PC-3 (cell line): Measurements from ENCODE around the gene NMNAT2. TPM values are rescaled to one million over a fixed set of nuclear protein-coding genes. Genes with fewer than 3 reads are reported as not detected.

Experiments used
- ATAC-seq: fragments of 200-7000 bp; cut with Tn5 transposase; 2 replicates; pipeline ENCODE4 v1.9.1; 2020; ENCODE audit warnings: mild to moderate bottlenecking, moderate library complexity
- BruUV-seq: library from RNA; stranded (reverse); fragments of 400-500 nt; replicated peaks from 2 replicates; lab custom pipeline; 2021; lab: Mats Ljungman, UMichigan
- CTCF ChIA-PET: fragments of 300-600 bp; sonication (Branson Sonifier 250); formaldehyde crosslinking; loops from one replicate; lab custom pipeline; 2022; ENCODE audit warnings: antibody characterized with exemption; lab: Charles Lee
- POLR2A ChIA-PET: fragments of 300-600 bp; sonication (Branson Sonifier 250); formaldehyde crosslinking; loops from one replicate; lab custom pipeline; 2022; ENCODE audit warnings: antibody characterized with exemption; ENCODE audit not compliant: unreplicated experiment; lab: Charles Lee
- DNase-seq: peaks from one replicate; pipeline ENCODE4 v3.0.0-alpha.2; 2015
- H2AFZ ChIP-seq: fragments of 300-600 bp; sonication (generic); 2 replicates; pipeline ENCODE4 v1.6.0; 2016; ENCODE audit warnings: antibody characterized with exemption, low read length
- H3F3A ChIP-seq: fragments of 300-600 bp; sonication (generic); one replicate; pipeline ENCODE4 v1.6.0; 2017; ENCODE audit warnings: antibody characterized with exemption, low read length, control low read depth, mild to moderate bottlenecking; ENCODE audit not compliant: unreplicated experiment
- H3K27ac ChIP-seq: fragments of 300-600 bp; sonication (generic); 2 replicates; pipeline ENCODE4 v1.5.1; 2016; ENCODE audit warnings: mild to moderate bottlenecking, low read length
- H3K27me3 ChIP-seq: fragments of 300-600 bp; sonication (generic); 2 replicates; pipeline ENCODE4 v1.6.1; 2016; ENCODE audit warnings: low read length, mixed read lengths
- H3K36me3 ChIP-seq: fragments of 300-600 bp; sonication (generic); 2 replicates; pipeline ENCODE4 v1.6.1; 2016; ENCODE audit warnings: low read depth, mixed run types, low read length, mixed read lengths
- H3K4me1 ChIP-seq: fragments of 300-600 bp; sonication (generic); 2 replicates; pipeline ENCODE4 v1.5.1; 2016; ENCODE audit warnings: low read length; ENCODE audit not compliant: insufficient read depth
- H3K4me2 ChIP-seq: fragments of 300-600 bp; sonication (generic); 2 replicates; pipeline ENCODE4 v1.6.0; 2016; ENCODE audit warnings: low read length
- H3K4me3 ChIP-seq: fragments of 300-600 bp; sonication (generic); 2 replicates; pipeline ENCODE4 v1.5.1; 2016; ENCODE audit warnings: mild to moderate bottlenecking, low read length, mixed read lengths
- H3K79me2 ChIP-seq: fragments of 300-600 bp; sonication (generic); 2 replicates; pipeline ENCODE4 v1.6.1; 2017; ENCODE audit warnings: low read length, mixed read lengths
- H3K9ac ChIP-seq: fragments of 300-600 bp; sonication (generic); 2 replicates; pipeline ENCODE4 v1.6.0; 2016; ENCODE audit warnings: mild to moderate bottlenecking, low read length
- H3K9me2 ChIP-seq: fragments of 300-600 bp; sonication (generic); replicated peaks from 2 replicates; pipeline ENCODE4 v1.6.1; 2016; ENCODE audit warnings: mixed run types, low read length, mixed read lengths
- H3K9me3 ChIP-seq: fragments of 300-600 bp; sonication (generic); 2 replicates; pipeline ENCODE4 v1.6.1; 2016; ENCODE audit warnings: low read length, mixed read lengths
- H4K20me1 ChIP-seq: fragments of 300-600 bp; sonication (generic); 2 replicates; pipeline ENCODE4 v1.6.1; 2016; ENCODE audit warnings: low read length, mixed read lengths
- EZH2 ChIP-seq: fragments of 300-600 bp; sonication (generic); IDR thresholded peaks from one replicate; pipeline ENCODE4 v1.6.1; 2017; ENCODE audit warnings: antibody characterized with exemption, mild to moderate bottlenecking, low read length; ENCODE audit not compliant: unreplicated experiment
- EZH2phosphoT487 ChIP-seq: fragments of 300-600 bp; sonication (generic); IDR thresholded peaks from 2 replicates; pipeline ENCODE4 v1.6.1; 2018; ENCODE audit warnings: mild to moderate bottlenecking, antibody characterized with exemption, low read length, borderline replicate concordance
- intact Hi-C: fragments of 100-400 bp; cut with micrococcal nuclease; formaldehyde crosslinking; loops from 2 replicates; pipeline ENCODE4 v1.9.0; 2023
- total RNA-seq: library from RNA; depleted of rRNA; stranded (reverse); fragments of >200 nt; gene quantifications from 2 replicates; pipeline ENCODE4 v1.2.3, GENCODE V29; 2014
- TF ChIP-seq, protein P1 (sequence below): fragments of 300-600 bp; sonication (generic); conservative IDR thresholded peaks from 2 replicates; pipeline ENCODE4 v1.5.1; 2017; ENCODE audit warnings: antibody characterized with exemption, low read depth, mild to moderate bottlenecking, low read length

The NMNAT2 gene
- total RNA-seq, 1 experiment from 2014 or later, result 6.0 TPM

DNA sequence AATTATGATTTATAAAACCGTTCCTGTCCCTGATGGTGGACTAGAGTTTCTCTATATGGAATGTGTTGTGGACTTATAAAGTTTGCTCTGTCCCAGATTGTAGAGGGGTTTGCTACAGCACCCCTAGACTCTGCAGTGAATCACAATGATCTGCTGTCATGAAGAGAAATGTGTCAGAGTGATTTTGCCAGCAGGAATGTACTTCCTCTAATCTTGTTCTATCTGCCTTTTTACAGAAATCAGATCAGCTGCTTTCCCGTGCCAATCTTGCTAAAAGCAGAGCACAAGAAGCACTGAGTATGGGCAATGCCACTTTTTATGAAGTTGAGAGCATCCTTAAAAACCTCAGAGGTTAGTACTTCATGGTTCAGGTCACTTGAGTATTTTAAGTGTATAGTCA, 180.1 kb downstream of the NMNAT2 start:
- TF ChIP-seq EZH2, result no peak
- TF ChIP-seq, protein P1, sequence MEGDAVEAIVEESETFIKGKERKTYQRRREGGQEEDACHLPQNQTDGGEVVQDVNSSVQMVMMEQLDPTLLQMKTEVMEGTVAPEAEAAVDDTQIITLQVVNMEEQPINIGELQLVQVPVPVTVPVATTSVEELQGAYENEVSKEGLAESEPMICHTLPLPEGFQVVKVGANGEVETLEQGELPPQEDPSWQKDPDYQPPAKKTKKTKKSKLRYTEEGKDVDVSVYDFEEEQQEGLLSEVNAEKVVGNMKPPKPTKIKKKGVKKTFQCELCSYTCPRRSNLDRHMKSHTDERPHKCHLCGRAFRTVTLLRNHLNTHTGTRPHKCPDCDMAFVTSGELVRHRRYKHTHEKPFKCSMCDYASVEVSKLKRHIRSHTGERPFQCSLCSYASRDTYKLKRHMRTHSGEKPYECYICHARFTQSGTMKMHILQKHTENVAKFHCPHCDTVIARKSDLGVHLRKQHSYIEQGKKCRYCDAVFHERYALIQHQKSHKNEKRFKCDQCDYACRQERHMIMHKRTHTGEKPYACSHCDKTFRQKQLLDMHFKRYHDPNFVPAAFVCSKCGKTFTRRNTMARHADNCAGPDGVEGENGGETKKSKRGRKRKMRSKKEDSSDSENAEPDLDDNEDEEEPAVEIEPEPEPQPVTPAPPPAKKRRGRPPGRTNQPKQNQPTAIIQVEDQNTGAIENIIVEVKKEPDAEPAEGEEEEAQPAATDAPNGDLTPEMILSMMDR, result no peak
- H3K36me3 ChIP-seq, result peaks cover 59% of the 10 kb centered on the region
- ChIA-PET POLR2A (no interaction called here), CTCF (no interaction called here)
- H3F3A ChIP-seq, result peaks cover 10% of the 10 kb centered on the region
- no peak overlapping the region for H3K4me3 ChIP-seq
- H3K27ac ChIP-seq, result no peak overlapping the region
- intact Hi-C loops, result loop anchor here (10.0 kb wide), 1 partner anchor 163 kb away; no protein-coding TSS in a partner anchor
- H3K4me1 ChIP-seq, result peaks cover 26% of the 10 kb centered on the region
- no peaks in the 10 kb centered on the region for H3K27me3 ChIP-seq
- ATAC-seq (no peak), DNase-seq (peak; percentile 17)
- H4K20me1 ChIP-seq, result no peaks in the 10 kb centered on the region
- H3K9me2 ChIP-seq, result no peaks in the 10 kb centered on the region
- no peak overlapping the region for H3K9ac ChIP-seq
- no peak overlapping the region for H3K4me2 ChIP-seq
- H3K79me2 ChIP-seq, result no peaks in the 10 kb centered on the region
- no TSS peak for BruUV-seq
- no peaks in the 10 kb centered on the region for H3K9me3 ChIP-seq
- no peak overlapping the region for H2AFZ ChIP-seq

GRCh38 chr1:183237046-183237445, 181.1 kb downstream of the NMNAT2 start:
- no peaks in the 10 kb centered on the region for H3K79me2 ChIP-seq
- TF ChIP-seq EZH2, result no peak
- TF ChIP-seq EZH2phosphoT487, result no peak
- TF ChIP-seq, protein P1, result no peak
- H3K9me3 ChIP-seq, result no peaks in the 10 kb centered on the region
- DNase-seq, result no peak
- no peak overlapping the region for H2AFZ ChIP-seq
- no peaks in the 10 kb centered on the region for H3K9me2 ChIP-seq
- H3K9ac ChIP-seq, result no peak overlapping the region
- peaks cover 31% of the 10 kb centered on the region for H3K4me1 ChIP-seq
- intact Hi-C loops, result loop anchor here (10.0 kb wide), 1 partner anchor 162 kb away; no protein-coding TSS in a partner anchor
- H3K4me3 ChIP-seq, result no peak overlapping the region
- H3F3A ChIP-seq, result peaks cover 10% of the 10 kb centered on the region
- H3K4me2 ChIP-seq, result no peak overlapping the region
- no peaks in the 10 kb centered on the region for H4K20me1 ChIP-seq
- BruUV-seq, result no TSS peak
- peaks cover 60% of the 10 kb centered on the region for H3K36me3 ChIP-seq
- CTCF ChIA-PET, result no interaction called here
- H3K27ac ChIP-seq, result no peak overlapping the region
- POLR2A ChIA-PET, result no interaction called here
- H3K27me3 ChIP-seq, result no peaks in the 10 kb centered on the region
- ATAC-seq, result no peak

DNA sequence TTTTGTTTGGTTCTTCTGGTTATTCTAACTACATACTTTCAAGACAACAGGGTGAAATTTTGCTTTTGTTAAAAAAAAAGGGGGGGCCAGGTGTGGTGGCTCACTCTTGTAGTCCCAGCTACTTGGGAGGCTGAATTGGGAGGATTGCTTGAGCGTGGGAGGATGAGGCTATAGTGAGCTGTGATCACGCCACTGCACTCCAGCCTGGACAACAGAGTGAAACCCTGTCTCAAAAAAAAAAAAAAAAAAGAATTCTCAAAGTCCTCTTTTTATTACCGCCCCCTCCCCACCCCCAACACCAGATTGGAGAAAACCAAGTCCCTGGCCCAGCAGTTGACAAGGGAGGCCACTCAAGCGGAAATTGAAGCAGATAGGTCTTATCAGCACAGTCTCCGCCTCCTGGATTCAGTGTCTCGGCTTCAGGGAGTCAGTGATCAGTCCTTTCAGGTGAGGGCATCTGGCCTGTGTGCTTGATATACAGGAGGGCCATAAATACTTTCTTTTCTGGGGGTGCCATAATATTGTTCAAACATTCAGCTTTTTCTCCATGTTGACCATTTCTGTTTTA, 181.9 kb downstream of the NMNAT2 start:
- H3K27me3 ChIP-seq, result no peaks in the 10 kb centered on the region
- ATAC-seq (no peak), DNase-seq (no peak)
- peak overlapping the region; percentile 99 for H3K27ac ChIP-seq
- no peak overlapping the region for H2AFZ ChIP-seq
- H3K9me3 ChIP-seq, result no peaks in the 10 kb centered on the region
- H3K4me2 ChIP-seq, result no peak overlapping the region
- H4K20me1 ChIP-seq, result no peaks in the 10 kb centered on the region
- H3K79me2 ChIP-seq, result no peaks in the 10 kb centered on the region
- H3K4me3 ChIP-seq, result no peak overlapping the region
- TF ChIP-seq EZH2 (no peak), EZH2phosphoT487 (no peak)
- TF ChIP-seq, protein P1, result no peak
- no peak overlapping the region for H3K9ac ChIP-seq
- no TSS peak for BruUV-seq
- peaks cover 60% of the 10 kb centered on the region for H3K36me3 ChIP-seq
- H3K9me2 ChIP-seq, result no peaks in the 10 kb centered on the region
- H3F3A ChIP-seq, result peaks cover 10% of the 10 kb centered on the region
- POLR2A ChIA-PET, result no interaction called here
- CTCF ChIA-PET, result no interaction called here
- H3K4me1 ChIP-seq, result peaks cover 31% of the 10 kb centered on the region
- intact Hi-C loops, result loop anchor here (10.0 kb wide), 1 partner anchor 161 kb away; no protein-coding TSS in a partner anchor
